ENCODE measurements around the gene POC1B.

Gene POC1B

GRCh38 chr12:89382328-89382727 lies 143.5 kb downstream of the POC1B start:
- peaks cover 0 to 29% (median 13%) of the 10 kb centered on the region in 4 experiments for H3K4me1 ChIP-seq (ENCODE audit: control extremely low read depth in 1 of 4, control insufficient read depth in 4 of 4, insufficient read depth in 4 of 4, low read length in 3 of 4)
- ChIA-PET POLR2A (no interaction called here), CTCF (interaction anchor here (0.6 to 0.9 kb wide), 2 partner anchors 80 to 323 kb away, joined by 3 read pairs; no protein-coding TSS in a partner anchor)
- peak in 1 of 3 donors; percentile 13 for DNase-seq
- no peaks in the 10 kb centered on the region for H3K27me3 ChIP-seq (replicated peaks in 2 of 5; ENCODE audit: control insufficient read depth in 4 of 5, insufficient read depth in 5 of 5, low read length in 4 of 5)
- H3K27ac ChIP-seq (ENCODE audit: insufficient read depth in 1 of 2, low read depth in 1 of 2, low read length in 2 of 2, poor library complexity in 1 of 2, severe bottlenecking in 2 of 2) = no peak overlapping the region
- 60% methylated on average over 1 of the region's 5 CpGs for WGBS (ENCODE audit: insufficient coverage)
- no peak overlapping the region for H3K4me3 ChIP-seq (ENCODE audit: control insufficient read depth in 1 of 7, extremely low read depth in 1 of 7, insufficient read depth in 4 of 7, low read depth in 2 of 7, low read length in 6 of 7)
- H3K36me3 ChIP-seq (ENCODE audit: control insufficient read depth in 4 of 4, insufficient read depth in 4 of 4, low read length in 3 of 4) = no peaks in the 10 kb centered on the region
- no peaks in the 10 kb centered on the region for H3K9me3 ChIP-seq (ENCODE audit: control extremely low read depth in 1 of 5, control insufficient read depth in 4 of 5, insufficient read depth in 2 of 5, low read depth in 1 of 5, low read length in 4 of 5)

GRCh38 chr12:89379839-89380467 lies 145.9 kb downstream of the POC1B start:
- Histone ChIP-seq H3K9me3 (ENCODE audit: control extremely low read depth in 1 of 5, control insufficient read depth in 4 of 5, insufficient read depth in 2 of 5, low read depth in 1 of 5, low read length in 4 of 5) (no peaks in the 10 kb centered on the region), H3K27ac (ENCODE audit: insufficient read depth in 1 of 2, low read depth in 1 of 2, low read length in 2 of 2, poor library complexity in 1 of 2, severe bottlenecking in 2 of 2) (no peak overlapping the region), H3K4me1 (ENCODE audit: control extremely low read depth in 1 of 4, control insufficient read depth in 4 of 4, insufficient read depth in 4 of 4, low read length in 3 of 4) (peaks cover 0 to 27% (median 13%) of the 10 kb centered on the region in 4 experiments), H3K4me3 (ENCODE audit: control insufficient read depth in 1 of 7, extremely low read depth in 1 of 7, insufficient read depth in 4 of 7, low read depth in 2 of 7, low read length in 6 of 7) (no peak overlapping the region), H3K36me3 (ENCODE audit: control insufficient read depth in 4 of 4, insufficient read depth in 4 of 4, low read length in 3 of 4) (no peaks in the 10 kb centered on the region), H3K27me3 (replicated peaks in 2 of 5; ENCODE audit: control insufficient read depth in 4 of 5, insufficient read depth in 5 of 5, low read length in 4 of 5) (no peaks in the 10 kb centered on the region)
- no peak for DNase-seq
- 100% methylated on average over 2 of the region's 5 CpGs for WGBS (ENCODE audit: insufficient coverage)
- POLR2A ChIA-PET = no interaction called here
- CTCF ChIA-PET = interaction anchor here (1.2 to 1.4 kb wide), 2 partner anchors 22 to 25 kb away, joined by 3 to 4 read pairs; no protein-coding TSS in a partner anchor

GRCh38 chr12:89379148-89379838 lies 146.6 kb downstream of the POC1B start:
- H3K27ac ChIP-seq (ENCODE audit: insufficient read depth in 1 of 2, low read depth in 1 of 2, low read length in 2 of 2, poor library complexity in 1 of 2, severe bottlenecking in 2 of 2) = no peak overlapping the region
- H3K9me3 ChIP-seq (ENCODE audit: control extremely low read depth in 1 of 5, control insufficient read depth in 4 of 5, insufficient read depth in 2 of 5, low read depth in 1 of 5, low read length in 4 of 5) = no peaks in the 10 kb centered on the region
- no peaks in the 10 kb centered on the region for H3K27me3 ChIP-seq (replicated peaks in 2 of 5; ENCODE audit: control insufficient read depth in 4 of 5, insufficient read depth in 5 of 5, low read length in 4 of 5)
- peaks cover 0 to 21% (median 10%) of the 10 kb centered on the region in 4 experiments for H3K4me1 ChIP-seq (ENCODE audit: control extremely low read depth in 1 of 4, control insufficient read depth in 4 of 4, insufficient read depth in 4 of 4, low read length in 3 of 4)
- no peaks in the 10 kb centered on the region for H3K36me3 ChIP-seq (ENCODE audit: control insufficient read depth in 4 of 4, insufficient read depth in 4 of 4, low read length in 3 of 4)
- H3K4me3 ChIP-seq (ENCODE audit: control insufficient read depth in 1 of 7, extremely low read depth in 1 of 7, insufficient read depth in 4 of 7, low read depth in 2 of 7, low read length in 6 of 7) = no peak overlapping the region
- CTCF ChIA-PET = interaction anchor here (0.8 to 1.2 kb wide), 2 partner anchors 25 to 83 kb away, joined by 3 to 4 read pairs; no protein-coding TSS in a partner anchor
- no peak for DNase-seq
- WGBS (ENCODE audit: insufficient coverage) = 62% methylated on average over 3 of the region's 6 CpGs
- POLR2A ChIA-PET = no interaction called here

- no peak for DNase-seq
- WGBS (ENCODE audit: insufficient coverage) = 100% methylated on average over 1 of the region's 2 CpGs
- Histone ChIP-seq H3K27ac (ENCODE audit: insufficient read depth in 1 of 2, low read depth in 1 of 2, low read length in 2 of 2, poor library complexity in 1 of 2, severe bottlenecking in 2 of 2) (no peak overlapping the region), H3K4me1 (ENCODE audit: control extremely low read depth in 1 of 4, control insufficient read depth in 4 of 4, insufficient read depth in 4 of 4, low read length in 3 of 4) (peaks cover 0 to 7% (median 4%) of the 10 kb centered on the region in 4 experiments), H3K36me3 (ENCODE audit: control insufficient read depth in 4 of 4, insufficient read depth in 4 of 4, low read length in 3 of 4) (no peaks in the 10 kb centered on the region), H3K27me3 (replicated peaks in 2 of 5; ENCODE audit: control insufficient read depth in 4 of 5, insufficient read depth in 5 of 5, low read length in 4 of 5) (no peaks in the 10 kb centered on the region), H3K9me3 (ENCODE audit: control extremely low read depth in 1 of 5, control insufficient read depth in 4 of 5, insufficient read depth in 2 of 5, low read depth in 1 of 5, low read length in 4 of 5) (no peaks in the 10 kb centered on the region), H3K4me3 (ENCODE audit: control insufficient read depth in 1 of 7, extremely low read depth in 1 of 7, insufficient read depth in 4 of 7, low read depth in 2 of 7, low read length in 6 of 7) (no peak overlapping the region)
- POLR2A ChIA-PET = no interaction called here
- CTCF ChIA-PET = no interaction called here
Observed at GRCh38 chr12:89376844-89377243, 149.0 kb downstream of the POC1B start.

- H3K27me3 ChIP-seq (replicated peaks in 2 of 5; ENCODE audit: control insufficient read depth in 4 of 5, insufficient read depth in 5 of 5, low read length in 4 of 5) = no peaks in the 10 kb centered on the region
- H3K36me3 ChIP-seq (ENCODE audit: control insufficient read depth in 4 of 4, insufficient read depth in 4 of 4, low read length in 3 of 4) = no peaks in the 10 kb centered on the region
- no peaks in the 10 kb centered on the region for H3K9me3 ChIP-seq (ENCODE audit: control extremely low read depth in 1 of 5, control insufficient read depth in 4 of 5, insufficient read depth in 2 of 5, low read depth in 1 of 5, low read length in 4 of 5)
- 100% methylated on average over 1 of the region's 1 CpG for WGBS (ENCODE audit: insufficient coverage)
- H3K4me3 ChIP-seq (ENCODE audit: control insufficient read depth in 1 of 7, extremely low read depth in 1 of 7, insufficient read depth in 4 of 7, low read depth in 2 of 7, low read length in 6 of 7) = no peak overlapping the region
- ChIA-PET POLR2A (no interaction called here), CTCF (no interaction called here)
- DNase-seq = no peak
- peaks cover 0 to 9% (median 5%) of the 10 kb centered on the region in 4 experiments for H3K4me1 ChIP-seq (ENCODE audit: control extremely low read depth in 1 of 4, control insufficient read depth in 4 of 4, insufficient read depth in 4 of 4, low read length in 3 of 4)
- no peak overlapping the region for H3K27ac ChIP-seq (ENCODE audit: insufficient read depth in 1 of 2, low read depth in 1 of 2, low read length in 2 of 2, poor library complexity in 1 of 2, severe bottlenecking in 2 of 2)
Observed at GRCh38 chr12:89376202-89376529, 149.7 kb downstream of the POC1B start.

GRCh38 chr12:89373763-89374572 lies 151.9 kb downstream of the POC1B start:
- Histone ChIP-seq H3K4me1 (ENCODE audit: control extremely low read depth in 1 of 4, control insufficient read depth in 4 of 4, insufficient read depth in 4 of 4, low read length in 3 of 4) (peaks cover 4 to 19% (median 13%) of the 10 kb centered on the region in 4 experiments), H3K9me3 (ENCODE audit: control extremely low read depth in 1 of 5, control insufficient read depth in 4 of 5, insufficient read depth in 2 of 5, low read depth in 1 of 5, low read length in 4 of 5) (no peaks in the 10 kb centered on the region), H3K4me3 (ENCODE audit: control insufficient read depth in 1 of 7, extremely low read depth in 1 of 7, insufficient read depth in 4 of 7, low read depth in 2 of 7, low read length in 6 of 7) (no peak overlapping the region), H3K27ac (ENCODE audit: insufficient read depth in 1 of 2, low read depth in 1 of 2, low read length in 2 of 2, poor library complexity in 1 of 2, severe bottlenecking in 2 of 2) (no peak overlapping the region), H3K27me3 (replicated peaks in 2 of 5; ENCODE audit: control insufficient read depth in 4 of 5, insufficient read depth in 5 of 5, low read length in 4 of 5) (no peaks in the 10 kb centered on the region), H3K36me3 (ENCODE audit: control insufficient read depth in 4 of 4, insufficient read depth in 4 of 4, low read length in 3 of 4) (no peaks in the 10 kb centered on the region)
- WGBS (ENCODE audit: insufficient coverage) = no CpG with 5 or more reads among the region's 2 CpGs
- no peak for DNase-seq
- ChIA-PET CTCF (no interaction called here), POLR2A (no interaction called here)

Measured in common myeloid progenitor, CD34-positive (primary cell).